HCEC 1CT (cell line): ENCODE measurements around the gene SIDT1.
A peak's percentile ranks its signal among the peaks of the same experiment; 100 is the strongest.

ENCODE experiments used
- DNase-seq: peaks from one replicate; pipeline ENCODE4 v3.0.0-alpha.2; 2017

Gene SIDT1

GRCh38 chr3:113531826-113532697 is at the start of gene SIDT1:
Gene SIDT1 (plus strand): TSS chr3:113532555. CDS start chr3:113533022, 467 bp downstream.
- no peak for DNase-seq

DNA sequence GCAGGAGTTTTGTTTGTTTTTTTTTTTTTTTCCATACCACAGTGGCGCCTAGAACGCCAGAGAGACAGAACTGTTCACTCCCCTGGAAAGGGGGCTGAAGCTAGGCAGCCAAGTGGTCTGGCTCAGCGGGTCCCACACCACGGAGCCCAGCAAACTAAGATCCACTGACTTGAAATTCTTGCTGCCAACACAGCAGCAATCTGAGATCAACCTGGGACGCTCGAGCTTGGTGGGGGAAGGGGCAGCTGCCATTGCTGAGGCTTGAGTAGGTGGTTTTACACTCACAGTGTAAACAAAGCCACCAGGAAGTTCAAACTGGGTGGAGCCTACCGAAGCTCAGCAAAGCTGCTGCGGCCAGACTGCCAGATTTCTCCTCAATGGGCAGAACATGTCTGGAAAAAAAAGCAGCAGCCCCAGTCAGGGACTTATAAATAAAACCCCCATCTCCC is 47.2 kb upstream of the SIDT1 start:
- no peak for DNase-seq

DNA sequence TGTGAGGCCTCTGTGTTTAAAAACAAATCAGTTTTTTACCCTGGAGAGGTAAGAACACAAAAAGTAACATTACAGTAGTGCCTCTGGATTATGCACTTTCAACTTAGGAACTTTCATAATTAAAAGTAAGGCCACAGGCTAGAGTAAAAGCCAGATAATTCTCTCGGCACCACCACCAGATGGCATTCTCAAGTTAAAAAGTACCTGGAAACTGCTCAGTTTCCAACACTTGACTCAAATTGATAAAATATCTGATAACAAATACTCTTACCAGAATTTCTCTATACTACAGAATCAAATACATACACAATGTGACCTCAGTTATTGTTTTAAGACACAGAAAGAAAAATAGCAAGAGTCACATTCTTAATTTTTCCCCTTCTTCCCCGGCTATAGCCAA is 37.3 kb upstream of the SIDT1 start:
- peak; percentile 17 for DNase-seq

DNA sequence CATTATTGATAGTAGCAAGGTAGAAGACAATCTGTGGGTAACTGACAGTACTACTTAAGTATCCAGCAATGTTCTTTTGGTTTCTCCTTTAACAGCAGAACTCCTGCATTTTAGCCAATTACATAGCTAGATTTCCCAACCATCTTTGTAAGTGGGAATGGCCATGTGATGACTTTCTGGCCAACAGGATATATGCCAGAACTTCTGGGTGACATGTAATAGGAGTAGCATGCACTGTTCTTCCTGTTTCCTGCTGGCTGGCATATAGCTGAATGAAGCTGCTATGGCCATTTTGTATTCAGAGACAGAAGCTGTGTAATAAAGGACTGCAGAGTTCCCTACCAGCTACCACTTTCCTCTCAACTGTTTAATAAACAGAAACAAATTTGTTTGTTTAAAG is 35.4 kb upstream of the SIDT1 start:
- DNase-seq: peak; percentile 40

DNA sequence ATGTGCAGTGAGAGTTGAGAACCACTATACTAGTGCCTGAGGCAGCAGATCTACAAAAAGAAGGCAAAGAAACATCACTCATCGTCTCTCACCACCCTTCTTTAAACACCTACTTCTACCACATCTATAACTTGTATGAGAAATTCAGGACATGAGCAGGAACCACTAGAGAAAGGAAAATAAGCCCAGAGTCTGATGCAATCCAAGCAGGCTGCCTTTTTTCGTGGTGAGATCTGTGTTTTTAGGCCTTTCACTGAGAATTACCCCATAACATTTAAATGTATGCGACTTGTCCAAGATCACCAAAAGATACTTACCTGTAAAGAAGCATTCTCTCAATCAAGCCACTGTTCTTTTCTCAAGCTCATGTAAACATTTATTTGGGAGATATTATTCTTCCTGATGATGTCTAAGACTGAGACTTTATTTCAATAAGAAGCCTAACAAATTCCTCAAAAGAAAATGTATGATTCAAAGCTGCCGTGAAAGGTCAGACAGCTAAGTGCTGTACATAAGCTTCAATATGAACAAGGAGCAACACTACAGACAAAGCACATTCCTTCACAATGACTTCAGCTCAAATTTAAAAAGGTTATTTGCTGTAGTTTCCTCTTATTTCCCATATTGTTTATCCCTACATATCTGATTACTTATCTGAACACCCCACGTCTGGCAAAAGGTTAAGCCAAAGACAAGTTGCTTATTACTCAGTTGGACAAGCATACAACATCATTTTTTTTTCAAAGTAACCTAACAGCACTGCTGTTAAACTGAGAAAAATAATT is 33.9 kb upstream of the SIDT1 start:
- peak; percentile 78 for DNase-seq

DNA sequence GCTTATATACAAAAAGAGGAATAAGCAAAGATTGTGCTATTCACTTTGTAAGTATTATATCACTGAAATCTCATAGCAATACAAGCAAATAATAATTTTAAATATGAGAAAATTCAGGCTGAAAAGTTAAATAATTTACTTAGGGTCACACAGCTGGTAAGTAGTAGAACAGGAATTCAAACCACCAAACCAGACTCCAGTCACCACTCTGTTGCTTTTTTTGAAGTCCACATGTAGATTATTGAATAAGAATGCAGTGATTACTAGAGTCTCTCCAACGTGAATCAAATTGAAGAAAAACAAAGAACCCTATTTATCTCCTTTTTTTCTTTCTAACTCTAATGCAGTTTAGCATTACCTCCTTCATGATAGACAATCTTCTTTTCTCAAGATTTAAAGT is 33.3 kb upstream of the SIDT1 start:
- no peak for DNase-seq

DNA sequence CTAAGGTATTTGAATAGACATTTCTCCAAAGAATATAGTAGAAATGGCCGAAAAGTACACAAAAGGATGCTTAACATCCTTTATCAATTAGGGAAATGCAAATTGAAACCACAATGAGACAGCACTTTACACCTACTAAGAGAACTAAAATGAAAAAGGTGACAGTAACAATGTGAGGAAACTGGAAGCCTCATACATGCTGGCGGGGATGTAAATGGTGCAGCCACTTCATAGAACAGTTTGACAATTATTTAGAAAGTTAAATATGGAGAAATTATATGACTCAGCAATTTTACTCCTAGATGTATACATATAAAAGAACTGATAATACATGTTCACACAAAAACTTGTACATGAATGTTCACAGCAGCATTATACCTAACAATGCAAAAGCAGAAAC is 30.8 kb upstream of the SIDT1 start:
- no peak for DNase-seq

DNA sequence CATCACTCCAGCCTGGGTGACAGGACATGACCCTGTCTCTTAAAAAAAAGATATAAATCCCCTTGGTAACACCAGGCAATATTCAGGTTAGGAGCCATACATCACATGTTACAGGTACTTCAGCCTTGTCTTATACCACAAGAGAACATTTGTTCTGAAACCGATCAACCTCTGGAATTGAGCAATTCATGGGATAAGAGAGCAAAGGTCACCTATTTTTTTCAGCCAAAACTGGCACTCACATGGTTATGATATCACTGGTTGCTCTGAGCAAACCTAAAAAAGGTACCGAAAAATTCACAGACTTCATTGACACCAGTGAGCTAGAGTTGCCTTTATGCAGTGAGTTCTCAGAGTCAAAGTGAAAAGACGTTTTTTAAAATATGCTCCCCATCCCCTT is 26.5 kb upstream of the SIDT1 start:
- DNase-seq: no peak

- no peak for DNase-seq
Observed at GRCh38 chr3:113507501-113508067, 24.8 kb upstream of the SIDT1 start.

GRCh38 chr3:113508966-113509365 is 23.4 kb upstream of the SIDT1 start:
- no peak for DNase-seq

DNA sequence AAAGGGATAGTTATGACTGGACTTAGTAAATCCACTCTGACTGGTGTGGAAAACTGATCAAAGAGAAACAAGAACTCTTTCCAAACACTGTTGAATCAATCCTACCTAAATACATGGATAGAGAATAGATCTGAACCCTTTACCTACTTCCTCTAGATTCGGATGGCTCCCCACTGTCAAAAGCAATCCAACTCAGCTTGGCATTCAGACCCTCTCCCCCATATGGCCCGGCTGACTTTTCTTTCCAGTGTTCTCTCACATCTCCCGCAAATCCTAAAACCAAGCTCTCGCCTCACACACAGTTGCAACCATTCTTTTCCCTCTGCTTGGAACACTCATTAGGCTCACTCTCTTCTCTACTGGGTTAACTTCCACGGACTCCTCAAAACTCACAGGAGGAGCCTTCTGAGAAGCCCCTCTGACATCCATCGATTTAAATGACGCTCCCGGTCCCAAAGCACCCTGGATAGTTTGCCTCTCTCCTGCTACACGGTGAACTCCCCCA is 18.0 kb upstream of the SIDT1 start:
- DNase-seq: no peak

DNA sequence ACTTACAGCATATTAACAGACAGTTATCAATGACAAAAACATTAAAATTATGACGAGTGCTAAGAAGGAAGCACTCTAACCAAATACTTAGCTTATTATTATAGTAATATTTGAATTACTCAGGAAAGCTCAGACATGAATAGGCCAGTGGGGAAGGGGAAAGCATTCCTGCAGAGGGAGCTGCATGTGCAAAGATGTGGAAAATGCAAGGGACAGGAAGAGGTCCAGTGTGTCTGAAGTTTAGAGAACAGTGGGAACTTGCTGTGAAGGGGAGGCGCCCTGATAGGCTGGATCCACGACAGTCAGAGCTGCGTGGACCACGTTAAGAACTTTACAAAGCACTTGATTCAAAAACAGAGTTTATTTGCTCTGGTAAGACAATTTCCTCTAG is 16.2 kb upstream of the SIDT1 start:
- DNase-seq: no peak

DNA sequence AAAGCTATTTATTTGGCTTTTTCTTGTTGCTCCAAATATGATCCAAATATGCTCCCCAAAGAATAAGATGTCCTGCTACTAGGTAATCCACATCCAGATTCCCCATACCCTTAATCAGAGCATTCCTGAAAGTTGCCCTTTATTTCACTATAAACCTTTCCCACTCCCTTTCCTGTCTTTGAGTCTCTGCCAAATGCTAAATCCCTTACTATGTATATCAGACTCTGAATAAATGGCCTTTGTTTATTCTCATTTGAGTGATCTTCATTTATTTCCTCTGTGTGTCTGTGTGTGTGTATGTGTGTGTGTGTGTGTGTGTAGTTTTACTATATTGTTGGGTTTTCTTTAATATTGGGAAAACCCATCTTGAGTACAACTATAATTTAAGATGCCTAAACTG is 10.4 kb upstream of the SIDT1 start:
- DNase-seq: no peak

GRCh38 chr3:113523241-113523640 is 9.1 kb upstream of the SIDT1 start:
- no peak for DNase-seq

DNA sequence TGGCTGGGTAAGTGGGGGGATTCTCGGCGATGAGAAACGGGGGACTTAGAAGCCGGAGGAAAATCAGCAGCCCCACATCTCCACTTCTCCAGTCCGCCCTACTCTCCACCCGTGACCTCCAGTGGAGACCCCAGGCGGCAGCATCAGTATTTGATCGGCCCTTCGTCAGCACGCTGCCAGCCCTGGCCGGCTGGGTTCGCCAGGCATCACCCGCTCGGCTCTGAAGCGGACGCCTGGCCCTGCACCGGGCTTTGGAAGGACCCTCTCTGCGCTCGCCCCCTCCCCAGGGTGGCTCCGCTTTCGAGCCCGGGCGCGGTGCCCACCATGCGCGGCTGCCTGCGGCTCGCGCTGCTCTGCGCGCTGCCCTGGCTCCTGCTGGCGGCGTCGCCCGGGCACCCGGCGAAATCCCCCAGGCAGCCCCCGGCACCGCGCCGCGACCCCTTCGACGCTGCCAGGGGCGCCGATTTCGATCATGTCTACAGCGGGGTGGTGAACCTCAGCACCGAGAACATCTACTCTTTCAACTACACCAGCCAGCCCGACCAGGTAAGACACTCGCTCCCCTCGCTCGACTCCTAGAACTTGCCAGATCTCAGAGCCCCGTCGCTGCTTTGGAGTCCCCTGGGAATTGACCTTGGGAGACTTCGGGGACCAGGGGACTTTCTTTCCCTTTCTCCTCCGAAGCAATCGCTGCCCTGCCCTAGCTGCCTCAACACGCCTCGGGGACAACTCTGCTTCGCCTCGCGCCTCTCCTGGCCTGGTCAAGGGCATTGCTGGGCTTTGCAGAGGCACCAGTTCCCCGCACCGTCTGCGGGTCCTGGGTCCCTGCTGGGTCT is 561 bp downstream of the SIDT1 start:
- DNase-seq: no peak

GRCh38 chr3:113533534-113533892 is 1.2 kb downstream of the SIDT1 start:
- no peak for DNase-seq

GRCh38 chr3:113534365-113534764 is 2.0 kb downstream of the SIDT1 start:
- DNase-seq: no peak

DNA sequence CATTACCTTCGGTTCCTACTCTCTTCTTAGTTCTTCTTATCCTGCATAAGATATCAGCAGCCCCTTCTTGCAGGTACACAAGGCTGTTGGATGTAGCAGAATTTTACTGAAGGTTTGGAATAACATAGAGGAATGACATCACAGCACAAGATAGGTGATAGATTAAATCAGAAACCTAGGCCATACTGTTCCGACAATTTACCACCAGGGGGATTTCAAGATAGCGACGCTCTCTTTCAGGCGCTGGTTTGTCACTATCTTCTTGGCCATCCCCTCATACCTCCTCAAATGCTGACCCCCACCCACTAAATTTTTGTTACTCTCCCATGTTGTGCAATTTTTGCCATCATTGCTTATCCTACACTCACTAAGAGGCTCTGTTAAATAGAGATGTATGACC is 3.5 kb downstream of the SIDT1 start:
- DNase-seq: no peak

GRCh38 chr3:113536627-113537101 is 4.3 kb downstream of the SIDT1 start:
- no peak for DNase-seq

GRCh38 chr3:113537155-113537554 is 4.8 kb downstream of the SIDT1 start:
- DNase-seq: no peak

DNA sequence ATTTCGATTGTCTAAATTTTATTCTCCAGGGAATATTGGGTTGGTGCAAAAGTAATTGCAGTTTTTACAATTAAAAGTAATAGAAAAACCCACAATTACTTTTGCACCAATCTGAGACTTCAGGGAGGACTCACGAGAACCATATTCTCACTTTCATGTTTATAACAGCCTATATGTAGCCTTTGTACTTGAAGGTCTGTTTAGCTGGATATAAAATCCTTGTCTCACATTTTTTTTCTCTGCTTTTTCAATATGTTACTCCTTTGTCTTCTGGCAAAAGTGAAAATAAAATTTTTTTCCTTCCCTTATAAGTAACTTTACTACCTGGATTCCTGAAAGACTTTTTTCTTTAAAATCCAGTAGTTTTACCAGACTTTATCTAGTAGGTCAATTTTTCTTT is 9.2 kb downstream of the SIDT1 start:
- no peak for DNase-seq

- DNase-seq: no peak
Observed at GRCh38 chr3:113545594-113545993, 13.2 kb downstream of the SIDT1 start.
